GM18870 (cell line): ENCODE measurements around the gene P2RX7.
"Not testable (repeated sequence)": the region's sequence is repeated elsewhere in the genome, so short reads cannot be mapped to it uniquely, and the experiment has no call there.

Experiments used
- ATAC-seq: cut with Tn5 transposase; IDR thresholded peaks from one replicate; pipeline ENCODE4 v1.9.1; 2021; ENCODE audit warnings: moderate library complexity; ENCODE audit not compliant: unreplicated experiment

The P2RX7 gene

GRCh38 chr12:121133838-121134237 lies 1.2 kb downstream of the P2RX7 start:
- no peak for ATAC-seq

- no peak for ATAC-seq
Measured at GRCh38 chr12:121135320-121135719, 2.6 kb downstream of the P2RX7 start.

- no peak for ATAC-seq
Measured at GRCh38 chr12:121137512-121137911, 4.8 kb downstream of the P2RX7 start.

GRCh38 chr12:121138284-121138683 lies 5.6 kb downstream of the P2RX7 start:
- no peak for ATAC-seq

- ATAC-seq, result no peak
Measured at GRCh38 chr12:121139286-121139685, 6.6 kb downstream of the P2RX7 start.

GRCh38 chr12:121142171-121142950 lies 9.7 kb downstream of the P2RX7 start:
- ATAC-seq, result no peak

GRCh38 chr12:121144416-121144914 lies 11.8 kb downstream of the P2RX7 start:
- ATAC-seq, result no peak

GRCh38 chr12:121145221-121145620 lies 12.5 kb downstream of the P2RX7 start:
- ATAC-seq, result no peak

- not testable (repeated sequence) for ATAC-seq
Measured at GRCh38 chr12:121149289-121149688, 16.6 kb downstream of the P2RX7 start.

GRCh38 chr12:121154793-121155375 lies 22.2 kb downstream of the P2RX7 start:
- no peak for ATAC-seq

- ATAC-seq, result no peak
Measured at GRCh38 chr12:121156365-121156764, 23.7 kb downstream of the P2RX7 start.

GRCh38 chr12:121158085-121158484 lies 25.4 kb downstream of the P2RX7 start:
- ATAC-seq, result no peak

- ATAC-seq, result not testable (repeated sequence)
Measured at GRCh38 chr12:121158728-121159351, 26.2 kb downstream of the P2RX7 start.

- ATAC-seq, result no peak
Measured at GRCh38 chr12:121159467-121160307, 27.0 kb downstream of the P2RX7 start.

- no peak for ATAC-seq
Measured at GRCh38 chr12:121162384-121162783, 29.7 kb downstream of the P2RX7 start.

- no peak for ATAC-seq
Measured at GRCh38 chr12:121162985-121163384, 30.3 kb downstream of the P2RX7 start.

- not testable (repeated sequence) for ATAC-seq
Measured at GRCh38 chr12:121164839-121165238, 32.2 kb downstream of the P2RX7 start.

GRCh38 chr12:121165316-121165715 lies 32.6 kb downstream of the P2RX7 start:
- no peak for ATAC-seq

GRCh38 chr12:121166356-121166755 lies 33.7 kb downstream of the P2RX7 start:
- ATAC-seq, result no peak

- no peak for ATAC-seq
Measured at GRCh38 chr12:121167232-121167820, 34.6 kb downstream of the P2RX7 start.

GRCh38 chr12:121167951-121168350 lies 35.3 kb downstream of the P2RX7 start:
- no peak for ATAC-seq
